ENCODE results near the gene RIMS3. TPM values are rescaled to one million over a fixed set of nuclear protein-coding genes. Genes with fewer than 3 reads are reported as not detected.
"Not testable (repeated sequence)": the region's sequence is repeated elsewhere in the genome, so short reads cannot be mapped to it uniquely, and the experiment has no call there.

Gene RIMS3
- total and polyA plus RNA-seq, 2 donors from 2014 or later = 1.6 to 6.2 TPM

DNA sequence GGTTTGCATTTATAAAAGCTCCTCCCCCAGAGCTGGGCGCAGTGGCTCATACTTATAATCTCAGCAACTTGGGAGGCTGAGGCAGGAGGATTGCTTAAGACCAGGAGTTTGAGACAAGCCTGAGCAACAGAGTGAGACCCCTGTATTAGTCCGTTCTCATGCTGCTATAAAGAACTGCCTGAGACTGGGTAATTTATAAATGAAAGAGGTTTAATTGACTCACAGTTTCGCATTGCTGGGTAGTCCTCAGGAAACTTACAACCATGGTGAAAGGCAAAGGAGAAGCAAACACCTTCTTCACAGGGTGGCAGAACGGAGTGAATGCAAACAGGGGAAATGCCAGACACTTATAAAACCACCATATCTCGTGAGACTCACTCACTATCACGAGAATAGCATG is 81.5 kb downstream of the RIMS3 start:
- no peaks in the 10 kb centered on the region for H3K4me1 ChIP-seq (ENCODE audit: control insufficient read depth in 2 of 3, insufficient read depth in 2 of 3, low read depth in 1 of 3, low read length in 3 of 3)
- no peaks in the 10 kb centered on the region for H3K27me3 ChIP-seq (ENCODE audit: control insufficient read depth, insufficient read depth, low read length)
- TF ChIP-seq, protein P1, sequence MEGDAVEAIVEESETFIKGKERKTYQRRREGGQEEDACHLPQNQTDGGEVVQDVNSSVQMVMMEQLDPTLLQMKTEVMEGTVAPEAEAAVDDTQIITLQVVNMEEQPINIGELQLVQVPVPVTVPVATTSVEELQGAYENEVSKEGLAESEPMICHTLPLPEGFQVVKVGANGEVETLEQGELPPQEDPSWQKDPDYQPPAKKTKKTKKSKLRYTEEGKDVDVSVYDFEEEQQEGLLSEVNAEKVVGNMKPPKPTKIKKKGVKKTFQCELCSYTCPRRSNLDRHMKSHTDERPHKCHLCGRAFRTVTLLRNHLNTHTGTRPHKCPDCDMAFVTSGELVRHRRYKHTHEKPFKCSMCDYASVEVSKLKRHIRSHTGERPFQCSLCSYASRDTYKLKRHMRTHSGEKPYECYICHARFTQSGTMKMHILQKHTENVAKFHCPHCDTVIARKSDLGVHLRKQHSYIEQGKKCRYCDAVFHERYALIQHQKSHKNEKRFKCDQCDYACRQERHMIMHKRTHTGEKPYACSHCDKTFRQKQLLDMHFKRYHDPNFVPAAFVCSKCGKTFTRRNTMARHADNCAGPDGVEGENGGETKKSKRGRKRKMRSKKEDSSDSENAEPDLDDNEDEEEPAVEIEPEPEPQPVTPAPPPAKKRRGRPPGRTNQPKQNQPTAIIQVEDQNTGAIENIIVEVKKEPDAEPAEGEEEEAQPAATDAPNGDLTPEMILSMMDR (IDR thresholded peaks at IDR 0.05; ENCODE audit: borderline replicate concordance, extremely low read depth, insufficient read depth) = no peak
- no peaks in the 10 kb centered on the region for H3K9me3 ChIP-seq (ENCODE audit: control insufficient read depth in 2 of 3, insufficient read depth in 1 of 3, low read length in 3 of 3)
- H3K36me3 ChIP-seq (ENCODE audit: control insufficient read depth in 2 of 3, insufficient read depth in 3 of 3, low read length in 3 of 3) = no peaks in the 10 kb centered on the region
- no peak overlapping the region for H3K27ac ChIP-seq (ENCODE audit: low read depth in 2 of 2, low read length in 2 of 2)
- intact Hi-C loops (cut with DNase I) = no loop called here
- H3K4me3 ChIP-seq (ENCODE audit: low read length in 3 of 3) = no peak overlapping the region
- FAIRE-seq (no peak), DNase-seq (no peak)
- no peak overlapping the region for H3K9ac ChIP-seq (ENCODE audit: low read length in 3 of 3)

DNA sequence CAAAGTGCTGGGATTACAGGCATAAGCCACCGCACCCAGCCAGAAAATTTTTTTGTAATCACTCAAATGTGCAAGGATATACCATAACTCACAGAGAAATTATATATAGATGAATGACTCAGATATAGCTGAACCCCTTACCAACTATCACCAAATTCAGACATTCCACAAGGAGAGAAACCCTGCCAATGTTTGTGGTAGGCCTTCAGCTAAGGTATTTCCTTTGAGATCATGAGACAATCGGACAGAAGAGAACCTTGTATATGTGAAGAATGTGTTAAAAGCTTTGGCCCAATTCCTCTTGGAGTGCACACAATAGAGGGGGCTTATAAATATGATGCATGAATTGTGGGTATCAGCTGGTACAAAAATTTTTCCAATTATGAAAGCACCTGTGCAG is 83.4 kb downstream of the RIMS3 start:
- Histone ChIP-seq H3K4me3 (ENCODE audit: low read length in 3 of 3) (no peak overlapping the region), H3K27ac (ENCODE audit: low read depth in 2 of 2, low read length in 2 of 2) (no peak overlapping the region), H3K27me3 (ENCODE audit: control insufficient read depth, insufficient read depth, low read length) (no peaks in the 10 kb centered on the region), H3K4me1 (ENCODE audit: control insufficient read depth in 2 of 3, insufficient read depth in 2 of 3, low read depth in 1 of 3, low read length in 3 of 3) (no peaks in the 10 kb centered on the region), H3K36me3 (ENCODE audit: control insufficient read depth in 2 of 3, insufficient read depth in 3 of 3, low read length in 3 of 3) (no peaks in the 10 kb centered on the region), H3K9me3 (ENCODE audit: control insufficient read depth in 2 of 3, insufficient read depth in 1 of 3, low read length in 3 of 3) (no peaks in the 10 kb centered on the region), H3K9ac (ENCODE audit: low read length in 3 of 3) (no peak overlapping the region)
- TF ChIP-seq, protein P1 (IDR thresholded peaks at IDR 0.05; ENCODE audit: borderline replicate concordance, extremely low read depth, insufficient read depth) = no peak
- no peak for FAIRE-seq
- intact Hi-C loops (cut with DNase I) = no loop called here
- no peak for DNase-seq

DNA sequence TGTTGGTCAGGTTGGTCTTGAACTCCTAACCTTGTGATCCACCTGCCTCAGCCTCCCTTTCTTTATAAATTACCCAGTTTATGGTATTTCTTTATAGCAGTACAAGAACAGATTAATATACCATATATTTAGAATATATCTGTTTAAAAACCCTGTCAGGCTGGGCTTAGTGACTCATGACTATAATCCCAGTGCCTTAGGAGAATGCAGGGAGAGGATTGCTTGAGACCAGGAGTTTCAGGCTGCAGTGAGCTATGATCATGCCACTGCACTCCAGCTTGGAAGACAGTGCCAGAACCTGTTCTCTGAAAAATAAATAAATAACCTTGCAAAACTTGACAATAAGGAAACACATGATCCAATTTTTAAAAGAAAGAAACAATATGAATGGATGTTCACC is 90.1 kb downstream of the RIMS3 start:
- FAIRE-seq (no peak), DNase-seq (no peak)
- no peaks in the 10 kb centered on the region for H3K9me3 ChIP-seq (ENCODE audit: control insufficient read depth in 2 of 3, insufficient read depth in 1 of 3, low read length in 3 of 3)
- no peaks in the 10 kb centered on the region for H3K4me1 ChIP-seq (ENCODE audit: control insufficient read depth in 2 of 3, insufficient read depth in 2 of 3, low read depth in 1 of 3, low read length in 3 of 3)
- H3K4me3 ChIP-seq (ENCODE audit: low read length in 3 of 3) = no peak overlapping the region
- H3K27me3 ChIP-seq (ENCODE audit: control insufficient read depth, insufficient read depth, low read length) = no peaks in the 10 kb centered on the region
- H3K9ac ChIP-seq (ENCODE audit: low read length in 3 of 3) = no peak overlapping the region
- TF ChIP-seq, protein P1 (IDR thresholded peaks at IDR 0.05; ENCODE audit: borderline replicate concordance, extremely low read depth, insufficient read depth) = no peak
- H3K27ac ChIP-seq (ENCODE audit: low read depth in 2 of 2, low read length in 2 of 2) = no peak overlapping the region
- intact Hi-C loops (cut with DNase I) = no loop called here
- no peaks in the 10 kb centered on the region for H3K36me3 ChIP-seq (ENCODE audit: control insufficient read depth in 2 of 3, insufficient read depth in 3 of 3, low read length in 3 of 3)

DNA sequence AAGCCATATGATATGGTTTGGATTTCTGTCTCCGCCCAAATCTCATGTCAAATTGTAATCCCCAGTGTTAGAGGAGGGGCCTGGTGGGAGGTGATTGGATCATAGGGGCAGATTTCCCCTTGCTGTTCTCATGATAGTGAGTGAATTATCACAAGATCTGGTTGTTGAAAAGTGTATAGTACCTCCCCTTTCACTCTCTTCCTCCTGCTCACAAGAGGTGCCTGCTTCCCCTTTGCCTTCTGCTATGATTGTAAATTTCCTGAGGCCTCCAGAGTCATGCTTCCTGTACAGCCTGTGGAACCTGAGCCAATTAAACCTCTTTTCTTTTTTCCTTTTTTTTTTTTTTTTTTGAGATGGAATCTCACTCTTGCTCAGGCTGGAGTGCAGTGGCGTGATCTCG is 90.7 kb downstream of the RIMS3 start:
- FAIRE-seq; H3K9me3 ChIP-seq (ENCODE audit: control insufficient read depth in 2 of 3, insufficient read depth in 1 of 3, low read length in 3 of 3); H3K27me3 ChIP-seq (ENCODE audit: control insufficient read depth, insufficient read depth, low read length); H3K36me3 ChIP-seq (ENCODE audit: control insufficient read depth in 2 of 3, insufficient read depth in 3 of 3, low read length in 3 of 3); H3K4me3 ChIP-seq (ENCODE audit: low read length in 3 of 3); H3K4me1 ChIP-seq (ENCODE audit: control insufficient read depth in 2 of 3, insufficient read depth in 2 of 3, low read depth in 1 of 3, low read length in 3 of 3); H3K9ac ChIP-seq (ENCODE audit: low read length in 3 of 3); intact Hi-C loops (cut with DNase I); H3K27ac ChIP-seq (ENCODE audit: low read depth in 2 of 2, low read length in 2 of 2): not testable (repeated sequence)
- peak in 1 of 5 donors; percentile 22 for DNase-seq

Other genes starting within 250 kb of the RIMS3 start
- 2.1 TPM for gene ZFP69B, start 215.2 kb downstream of the RIMS3 start, total RNA-seq
- gene ZFP69B, start 215.2 kb downstream of the RIMS3 start, polyA plus RNA-seq (ENCODE audit: insufficient read depth, low read depth, low replicate concordance) = 0.62 TPM
- gene ZFP69, start 188.4 kb downstream of the RIMS3 start, total RNA-seq = 2.9 TPM
- 2.7 TPM for gene ZFP69, start 188.4 kb downstream of the RIMS3 start, polyA plus RNA-seq (ENCODE audit: insufficient read depth, low read depth, low replicate concordance)
- 9.0 TPM for gene EXO5, start 156.9 kb downstream of the RIMS3 start, total RNA-seq
- gene EXO5, start 156.9 kb downstream of the RIMS3 start, polyA plus RNA-seq (ENCODE audit: insufficient read depth, low read depth, low replicate concordance) = 4.3 TPM
- 9.5 TPM for gene ZNF684, start 134.0 kb downstream of the RIMS3 start, total RNA-seq
- 10.2 TPM for gene ZNF684, start 134.0 kb downstream of the RIMS3 start, polyA plus RNA-seq (ENCODE audit: insufficient read depth, low read depth, low replicate concordance)
- gene NFYC, start 26.0 kb upstream of the RIMS3 start, total RNA-seq = 69.3 TPM
- gene NFYC, start 26.0 kb upstream of the RIMS3 start, polyA plus RNA-seq (ENCODE audit: insufficient read depth, low read depth, low replicate concordance) = 52.1 TPM
- gene KCNQ4, start 118.1 kb upstream of the RIMS3 start, total RNA-seq = 1.2 TPM
- gene KCNQ4, start 118.1 kb upstream of the RIMS3 start, polyA plus RNA-seq (ENCODE audit: insufficient read depth, low read depth, low replicate concordance) = 0.65 TPM
- 78.6 TPM for gene CITED4, start 196.7 kb upstream of the RIMS3 start, total RNA-seq
- gene CITED4, start 196.7 kb upstream of the RIMS3 start, polyA plus RNA-seq (ENCODE audit: insufficient read depth, low read depth, low replicate concordance) = 21.7 TPM